GM12878 (cell line): Measurements from ENCODE around the gene CSTPP1. TPM values are rescaled to one million over a fixed set of nuclear protein-coding genes. Genes with fewer than 3 reads are reported as not detected.

Source experiments
- ATAC-seq: fragments of 200-7000 bp; cut with Tn5 transposase; 3 replicates; pipeline ENCODE4 v1.9.1; 2020; ENCODE audit warnings: mild to moderate bottlenecking, moderate library complexity
- BruUV-seq: library from RNA; stranded (reverse); fragments of 400-500 nt; replicated peaks from 2 replicates; lab custom pipeline; 2021; lab: Mats Ljungman, UMichigan
- CTCF ChIA-PET: fragments of 300-600 bp; sonication (Branson Sonifier 250); formaldehyde crosslinking; extraction: SDS; loops from one replicate; lab custom pipeline; 2021; ENCODE audit warnings: inconsistent platforms; lab: Yijun Ruan, JAX
- POLR2A ChIA-PET: fragments of 350-600 bp; formaldehyde crosslinking; extraction: SDS; loops from one replicate; lab custom pipeline; 2021; ENCODE audit warnings: inconsistent platforms; lab: Charles Lee
- RAD21 ChIA-PET: fragments of 300-600 bp; sonication (Branson Sonifier 250); formaldehyde crosslinking; loops from one replicate; lab custom pipeline; 2023; ENCODE audit warnings: antibody characterized with exemption; ENCODE audit not compliant: unreplicated experiment; lab: Charles Lee
- SMC1A ChIA-PET: fragments of 300-600 bp; sonication (Branson Sonifier 250); formaldehyde crosslinking; loops from one replicate; lab custom pipeline; 2023; ENCODE audit not compliant: unreplicated experiment, uncharacterized antibody; lab: Charles Lee
- DNase-seq: peaks from one replicate; pipeline ENCODE4 v3.0.0-alpha.2; 2011; ENCODE audit warnings: low read depth, low spot score
- FAIRE-seq: peaks from 3 replicates; lab custom pipeline; 2011; peaks lifted over from hg19 to GRCh38; lab: Jason Lieb, UNC
- H2AFZ ChIP-seq: 2 replicates; pipeline ENCODE4 v1.6.0; 2011; ENCODE audit warnings: low read depth, low read length, control low read depth; ENCODE audit not compliant: control insufficient read depth
- H3K27ac ChIP-seq: 2 replicates; pipeline ENCODE4 v1.5.1; 2011; ENCODE audit warnings: control low read depth; ENCODE audit not compliant: control insufficient read depth, insufficient read depth
- H3K27me3 ChIP-seq, 2 experiments: replicated peaks in 1 of 2; 2 replicates each; pipeline versions ENCODE4 v1.6.0 to v1.6.1; 2011; ENCODE audit warnings: low read length in 1 of 2; ENCODE audit not compliant: control insufficient read depth in 2 of 2, insufficient read depth in 2 of 2
- H3K36me3 ChIP-seq, 2 experiments: 2 replicates each; pipeline ENCODE4 v1.5.1; 2011; ENCODE audit warnings: low read length in 1 of 2; ENCODE audit not compliant: control insufficient read depth in 2 of 2, insufficient read depth in 2 of 2
- H3K4me1 ChIP-seq: 2 replicates; pipeline ENCODE4 v1.6.1; 2011; ENCODE audit warnings: mild to moderate bottlenecking, low read length, moderate library complexity, mixed read lengths; ENCODE audit not compliant: control insufficient read depth, insufficient read depth
- H3K4me2 ChIP-seq: 2 replicates; pipeline ENCODE4 v1.6.0; 2011; ENCODE audit warnings: control low read depth; ENCODE audit not compliant: control insufficient read depth, insufficient read depth
- H3K4me3 ChIP-seq: fragments of 200-600 bp; sonication (generic); 2 replicates; pipeline ENCODE4 v1.5.1; 2016
- H3K79me2 ChIP-seq: 2 replicates; pipeline ENCODE4 v1.6.0; 2011; ENCODE audit warnings: low read length; ENCODE audit not compliant: control insufficient read depth, insufficient read depth
- H3K9ac ChIP-seq: 2 replicates; pipeline ENCODE4 v1.8.0; 2011; ENCODE audit warnings: low read length, control low read depth, mixed read lengths; ENCODE audit not compliant: control insufficient read depth, insufficient read depth
- H3K9me3 ChIP-seq: replicated peaks from 3 replicates; pipeline ENCODE4 v1.5.1; 2011; ENCODE audit warnings: mild to moderate bottlenecking, low read length; ENCODE audit not compliant: control insufficient read depth, insufficient read depth
- H4K20me1 ChIP-seq: 2 replicates; pipeline ENCODE4 v1.6.0; 2011; ENCODE audit not compliant: control insufficient read depth, insufficient read depth
- EGR1 ChIP-seq, 2 experiments: IDR thresholded peaks; 1 replicate in 1 of 2; 2 replicates in 1 of 2; pipeline ENCODE4 v1.6.1; 2011 to 2012; ENCODE audit warnings: low read depth in 2 of 2, low read length in 2 of 2, borderline replicate concordance in 1 of 2, mild to moderate bottlenecking in 1 of 2, moderate library complexity in 1 of 2
- HCFC1 ChIP-seq: fragments of 150-350 bp; IDR thresholded peaks from 2 replicates; pipeline ENCODE4 v1.6.1; 2014; ENCODE audit warnings: low read length
- JUNB ChIP-seq: IDR thresholded peaks from 2 replicates; pipeline ENCODE4 v1.6.1; 2016; ENCODE audit warnings: antibody characterized with exemption, mild to moderate bottlenecking
- NFYA ChIP-seq: IDR thresholded peaks from 2 replicates; pipeline ENCODE4 v1.6.1; 2011; ENCODE audit warnings: low read depth, mild to moderate bottlenecking, low read length, improper control_type of control experiment, borderline replicate concordance
- NR2F1 ChIP-seq: fragments of 450-650 bp; conservative IDR thresholded peaks from 2 replicates; pipeline ENCODE4 v1.6.1; 2017; ENCODE audit warnings: mild to moderate bottlenecking
- NRF1 ChIP-seq: conservative IDR thresholded peaks from 2 replicates; pipeline ENCODE4 v1.6.1; 2011; ENCODE audit warnings: mild to moderate bottlenecking, low read depth, low read length, improper control_type of control experiment
- SMAD1 ChIP-seq: fragments of 450-650 bp; IDR thresholded peaks from 2 replicates; pipeline ENCODE4 v1.6.1; 2018; ENCODE audit warnings: mild to moderate bottlenecking, low read depth; ENCODE audit not compliant: partially characterized antibody
- SMC3 ChIP-seq: IDR thresholded peaks from 2 replicates; pipeline ENCODE4 v1.6.1; 2011; ENCODE audit warnings: low read length, improper control_type of control experiment, borderline replicate concordance
- SREBF2 ChIP-seq: IDR thresholded peaks from 2 replicates; pipeline ENCODE4 v1.6.1; 2012; ENCODE audit warnings: mild to moderate bottlenecking, low read length
- WGBS: methylation state at CpG from one replicate; pipeline ENCODE4 v1.1.6; 2016; ENCODE audit warnings: low lambda C conversion rate; ENCODE audit not compliant: insufficient replicate concordance, insufficient coverage; ENCODE audit errors: missing lambda C conversion rate; 5-methylcytosine and 5-hydroxymethylcytosine counted together
- in situ Hi-C: fragments of 300-500 bp; cut with MboI; formaldehyde crosslinking; loops from 9 replicates; pipeline ENCODE4 v1.14.3; 2018; ENCODE audit warnings: mixed read lengths
- intact Hi-C: fragments of 100-400 bp; cut with micrococcal nuclease; formaldehyde crosslinking; loops from one replicate; pipeline ENCODE4 v1.14.2; 2022; ENCODE audit not compliant: unreplicated experiment
- polyA plus RNA-seq, 11 experiments: library from polyadenylated mRNA; depleted of rRNA in 4 of 11; unstranded in 6 of 11; stranded (reverse) in 5 of 11; fragments of >200 nt; fragmentation: Nextera tagmentation in 4 of 11; fragmentation: Illumina TruSeq in 1 of 11; extraction: Ambion mirVana in 4 of 11; extraction: Trizol in 1 of 11; gene quantifications; 1 replicate in 1 of 11; 2 replicates in 10 of 11; pipeline versions ENCODE4 v1.2.1 to v1.2.3, GENCODE V29; 2011 to 2016; ENCODE audit warnings: inconsistent platforms in 2 of 11, missing spikeins in 2 of 11, low read depth in 1 of 11
- total RNA-seq, 4 experiments: library from RNA; depleted of rRNA in 3 of 4; stranded (reverse); fragments of >200 nt in 3 of 4; fragmentation: Illumina TruSeq in 1 of 4; extraction: Trizol in 1 of 4; gene quantifications; 2 replicates each; pipeline versions ENCODE4 v1.2.1 to v1.2.3, GENCODE V29; 2013 to 2021
- TF ChIP-seq, protein P1 (sequence below): fragments of 150-350 bp; IDR thresholded peaks from 2 replicates; pipeline ENCODE4 v1.6.1; 2014; ENCODE audit warnings: mild to moderate bottlenecking, low read depth, low read length
- TF ChIP-seq, protein P2 (sequence below): fragments of 450-650 bp; IDR thresholded peaks from 2 replicates; pipeline ENCODE4 v1.6.1; 2017; ENCODE audit warnings: mild to moderate bottlenecking, low read depth, inconsistent platforms; ENCODE audit not compliant: poor library complexity, severe bottlenecking
- TF ChIP-seq, protein P3 (sequence below): fragments of 450-650 bp; formaldehyde crosslinking; IDR thresholded peaks from 2 replicates; pipeline ENCODE4 v1.4.0; 2020; ENCODE audit warnings: mild to moderate bottlenecking, moderate library complexity
- TF ChIP-seq, protein P4 (sequence below): fragments of 450-650 bp; IDR thresholded peaks from 2 replicates; pipeline ENCODE4 v1.6.1; 2017; ENCODE audit warnings: mild to moderate bottlenecking, moderate library complexity

The CSTPP1 gene
- total and polyA plus RNA-seq, 10 of the 15 experiments (the other 5 are each of a cell fraction or from before 2014, with no cell fraction given), result 7.1 to 23.4 (median 17.5) TPM

DNA sequence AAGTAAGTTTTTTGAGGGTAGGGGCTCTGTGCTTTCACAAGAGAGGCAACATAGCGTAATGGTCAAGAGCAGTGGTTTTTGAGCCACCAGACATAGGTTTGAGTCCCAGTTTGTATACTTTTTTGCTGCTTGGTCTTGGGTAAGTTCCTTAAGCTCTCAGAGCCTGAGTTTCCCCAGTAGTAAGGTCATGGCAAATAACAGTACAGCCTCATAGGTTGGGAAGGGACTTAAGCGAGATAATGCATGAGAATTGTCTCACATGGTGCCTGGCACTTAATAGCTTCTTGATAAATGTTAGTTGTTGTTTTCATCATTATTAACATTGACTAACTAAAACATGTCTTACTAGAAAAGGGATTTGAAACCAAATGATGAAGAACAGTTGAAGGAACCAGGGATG lies 157.0 kb downstream of the CSTPP1 start:
- no peaks in the 10 kb centered on the region for H4K20me1 ChIP-seq
- no peaks in the 10 kb centered on the region for H3K9me3 ChIP-seq
- ChIA-PET POLR2A (no interaction called here), RAD21 (no interaction called here), SMC1A (interaction anchor here (1.2 to 1.4 kb wide), 2 partner anchors 33 to 59 kb away, joined by 3 read pairs; no protein-coding TSS in a partner anchor), CTCF (interaction anchor here (1.0 to 2.0 kb wide), 2 partner anchors 13 to 59 kb away, joined by 3 to 8 read pairs; no protein-coding TSS in a partner anchor)
- no TSS peak for BruUV-seq
- H3K4me3 ChIP-seq, result no peak overlapping the region
- no peak for FAIRE-seq
- WGBS, result 94% methylated on average over 2 of the region's 2 CpGs
- H3K36me3 ChIP-seq, result no peaks in the 10 kb centered on the region
- no peak for DNase-seq
- ATAC-seq, result no peak
- H3K79me2 ChIP-seq, result no peaks in the 10 kb centered on the region
- no peak overlapping the region for H2AFZ ChIP-seq
- intact Hi-C loops (no loop called here), in situ Hi-C loops (no loop called here)
- H3K27me3 ChIP-seq, result no peaks in the 10 kb centered on the region
- no peak overlapping the region for H3K27ac ChIP-seq
- H3K9ac ChIP-seq, result no peak overlapping the region
- H3K4me1 ChIP-seq, result no peaks in the 10 kb centered on the region
- H3K4me2 ChIP-seq, result no peak overlapping the region
- TF ChIP-seq NRF1, result no peak
- TF ChIP-seq, protein P1, sequence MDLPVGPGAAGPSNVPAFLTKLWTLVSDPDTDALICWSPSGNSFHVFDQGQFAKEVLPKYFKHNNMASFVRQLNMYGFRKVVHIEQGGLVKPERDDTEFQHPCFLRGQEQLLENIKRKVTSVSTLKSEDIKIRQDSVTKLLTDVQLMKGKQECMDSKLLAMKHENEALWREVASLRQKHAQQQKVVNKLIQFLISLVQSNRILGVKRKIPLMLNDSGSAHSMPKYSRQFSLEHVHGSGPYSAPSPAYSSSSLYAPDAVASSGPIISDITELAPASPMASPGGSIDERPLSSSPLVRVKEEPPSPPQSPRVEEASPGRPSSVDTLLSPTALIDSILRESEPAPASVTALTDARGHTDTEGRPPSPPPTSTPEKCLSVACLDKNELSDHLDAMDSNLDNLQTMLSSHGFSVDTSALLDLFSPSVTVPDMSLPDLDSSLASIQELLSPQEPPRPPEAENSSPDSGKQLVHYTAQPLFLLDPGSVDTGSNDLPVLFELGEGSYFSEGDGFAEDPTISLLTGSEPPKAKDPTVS, result no peak
- no peak for TF ChIP-seq NFYA
- TF ChIP-seq, protein P2, sequence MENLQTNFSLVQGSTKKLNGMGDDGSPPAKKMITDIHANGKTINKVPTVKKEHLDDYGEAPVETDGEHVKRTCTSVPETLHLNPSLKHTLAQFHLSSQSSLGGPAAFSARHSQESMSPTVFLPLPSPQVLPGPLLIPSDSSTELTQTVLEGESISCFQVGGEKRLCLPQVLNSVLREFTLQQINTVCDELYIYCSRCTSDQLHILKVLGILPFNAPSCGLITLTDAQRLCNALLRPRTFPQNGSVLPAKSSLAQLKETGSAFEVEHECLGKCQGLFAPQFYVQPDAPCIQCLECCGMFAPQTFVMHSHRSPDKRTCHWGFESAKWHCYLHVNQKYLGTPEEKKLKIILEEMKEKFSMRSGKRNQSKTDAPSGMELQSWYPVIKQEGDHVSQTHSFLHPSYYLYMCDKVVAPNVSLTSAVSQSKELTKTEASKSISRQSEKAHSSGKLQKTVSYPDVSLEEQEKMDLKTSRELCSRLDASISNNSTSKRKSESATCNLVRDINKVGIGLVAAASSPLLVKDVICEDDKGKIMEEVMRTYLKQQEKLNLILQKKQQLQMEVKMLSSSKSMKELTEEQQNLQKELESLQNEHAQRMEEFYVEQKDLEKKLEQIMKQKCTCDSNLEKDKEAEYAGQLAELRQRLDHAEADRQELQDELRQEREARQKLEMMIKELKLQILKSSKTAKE, result no peak
- TF ChIP-seq SMC3, result no peak
- no peak for TF ChIP-seq NR2F1
- no peak for TF ChIP-seq HCFC1
- no peak for TF ChIP-seq EGR1 (IDR thresholded peaks at IDR 0.05; ENCODE audit: borderline replicate concordance in 1 of 2, low read depth in 2 of 2, low read length in 2 of 2)
- TF ChIP-seq SMAD1, result no peak
- TF ChIP-seq, protein P3, sequence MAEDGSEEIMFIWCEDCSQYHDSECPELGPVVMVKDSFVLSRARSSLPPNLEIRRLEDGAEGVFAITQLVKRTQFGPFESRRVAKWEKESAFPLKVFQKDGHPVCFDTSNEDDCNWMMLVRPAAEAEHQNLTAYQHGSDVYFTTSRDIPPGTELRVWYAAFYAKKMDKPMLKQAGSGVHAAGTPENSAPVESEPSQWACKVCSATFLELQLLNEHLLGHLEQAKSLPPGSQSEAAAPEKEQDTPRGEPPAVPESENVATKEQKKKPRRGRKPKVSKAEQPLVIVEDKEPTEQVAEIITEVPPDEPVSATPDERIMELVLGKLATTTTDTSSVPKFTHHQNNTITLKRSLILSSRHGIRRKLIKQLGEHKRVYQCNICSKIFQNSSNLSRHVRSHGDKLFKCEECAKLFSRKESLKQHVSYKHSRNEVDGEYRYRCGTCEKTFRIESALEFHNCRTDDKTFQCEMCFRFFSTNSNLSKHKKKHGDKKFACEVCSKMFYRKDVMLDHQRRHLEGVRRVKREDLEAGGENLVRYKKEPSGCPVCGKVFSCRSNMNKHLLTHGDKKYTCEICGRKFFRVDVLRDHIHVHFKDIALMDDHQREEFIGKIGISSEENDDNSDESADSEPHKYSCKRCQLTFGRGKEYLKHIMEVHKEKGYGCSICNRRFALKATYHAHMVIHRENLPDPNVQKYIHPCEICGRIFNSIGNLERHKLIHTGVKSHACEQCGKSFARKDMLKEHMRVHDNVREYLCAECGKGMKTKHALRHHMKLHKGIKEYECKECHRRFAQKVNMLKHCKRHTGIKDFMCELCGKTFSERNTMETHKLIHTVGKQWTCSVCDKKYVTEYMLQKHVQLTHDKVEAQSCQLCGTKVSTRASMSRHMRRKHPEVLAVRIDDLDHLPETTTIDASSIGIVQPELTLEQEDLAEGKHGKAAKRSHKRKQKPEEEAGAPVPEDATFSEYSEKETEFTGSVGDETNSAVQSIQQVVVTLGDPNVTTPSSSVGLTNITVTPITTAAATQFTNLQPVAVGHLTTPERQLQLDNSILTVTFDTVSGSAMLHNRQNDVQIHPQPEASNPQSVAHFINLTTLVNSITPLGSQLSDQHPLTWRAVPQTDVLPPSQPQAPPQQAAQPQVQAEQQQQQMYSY (CRISPR knock-in tag), result no peak
- no peak for TF ChIP-seq JUNB
- TF ChIP-seq, protein P4, sequence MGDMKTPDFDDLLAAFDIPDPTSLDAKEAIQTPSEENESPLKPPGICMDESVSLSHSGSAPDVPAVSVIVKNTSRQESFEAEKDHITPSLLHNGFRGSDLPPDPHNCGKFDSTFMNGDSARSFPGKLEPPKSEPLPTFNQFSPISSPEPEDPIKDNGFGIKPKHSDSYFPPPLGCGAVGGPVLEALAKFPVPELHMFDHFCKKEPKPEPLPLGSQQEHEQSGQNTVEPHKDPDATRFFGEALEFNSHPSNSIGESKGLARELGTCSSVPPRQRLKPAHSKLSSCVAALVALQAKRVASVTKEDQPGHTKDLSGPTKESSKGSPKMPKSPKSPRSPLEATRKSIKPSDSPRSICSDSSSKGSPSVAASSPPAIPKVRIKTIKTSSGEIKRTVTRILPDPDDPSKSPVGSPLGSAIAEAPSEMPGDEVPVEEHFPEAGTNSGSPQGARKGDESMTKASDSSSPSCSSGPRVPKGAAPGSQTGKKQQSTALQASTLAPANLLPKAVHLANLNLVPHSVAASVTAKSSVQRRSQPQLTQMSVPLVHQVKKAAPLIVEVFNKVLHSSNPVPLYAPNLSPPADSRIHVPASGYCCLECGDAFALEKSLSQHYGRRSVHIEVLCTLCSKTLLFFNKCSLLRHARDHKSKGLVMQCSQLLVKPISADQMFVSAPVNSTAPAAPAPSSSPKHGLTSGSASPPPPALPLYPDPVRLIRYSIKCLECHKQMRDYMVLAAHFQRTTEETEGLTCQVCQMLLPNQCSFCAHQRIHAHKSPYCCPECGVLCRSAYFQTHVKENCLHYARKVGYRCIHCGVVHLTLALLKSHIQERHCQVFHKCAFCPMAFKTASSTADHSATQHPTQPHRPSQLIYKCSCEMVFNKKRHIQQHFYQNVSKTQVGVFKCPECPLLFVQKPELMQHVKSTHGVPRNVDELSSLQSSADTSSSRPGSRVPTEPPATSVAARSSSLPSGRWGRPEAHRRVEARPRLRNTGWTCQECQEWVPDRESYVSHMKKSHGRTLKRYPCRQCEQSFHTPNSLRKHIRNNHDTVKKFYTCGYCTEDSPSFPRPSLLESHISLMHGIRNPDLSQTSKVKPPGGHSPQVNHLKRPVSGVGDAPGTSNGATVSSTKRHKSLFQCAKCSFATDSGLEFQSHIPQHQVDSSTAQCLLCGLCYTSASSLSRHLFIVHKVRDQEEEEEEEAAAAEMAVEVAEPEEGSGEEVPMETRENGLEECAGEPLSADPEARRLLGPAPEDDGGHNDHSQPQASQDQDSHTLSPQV, result no peak
- no peak for TF ChIP-seq SREBF2
